Cardiac muscle cell (in vitro differentiated cells and primary cell): ENCODE data around the gene RAD52. TPM values are rescaled to one million over a fixed set of nuclear protein-coding genes. Genes with fewer than 3 reads are reported as not detected.

ENCODE experiments used
- DNase-seq, 2 donors: peaks; one replicate each; pipeline versions ENCODE4 v3.0.0 to v3.0.0-alpha.2; 2010 to 2017; ENCODE audit warnings: low read depth in 1 of 2, low spot score in 1 of 2
- H3K27ac ChIP-seq: fragments of 200-600 bp; sonication (generic); 2 replicates; pipeline ENCODE4 v1.5.1; 2016
- H3K27me3 ChIP-seq: fragments of 200-600 bp; sonication (generic); 2 replicates; pipeline ENCODE4 v1.6.0; 2016; ENCODE audit warnings: control low read depth
- H3K36me3 ChIP-seq: fragments of 200-600 bp; sonication (generic); 2 replicates; pipeline ENCODE4 v1.5.1; 2016; ENCODE audit warnings: control low read depth
- H3K4me1 ChIP-seq: fragments of 200-600 bp; sonication (generic); 2 replicates; pipeline ENCODE4 v1.8.1; 2017; ENCODE audit warnings: low read depth, mild to moderate bottlenecking, mixed run types
- H3K4me3 ChIP-seq: fragments of 200-600 bp; sonication (generic); 2 replicates; pipeline ENCODE4 v1.5.1; 2016; ENCODE audit warnings: mild to moderate bottlenecking
- H3K9me3 ChIP-seq: fragments of 200-600 bp; sonication (generic); 2 replicates; pipeline ENCODE4 v1.5.1; 2017; ENCODE audit warnings: low read depth, mild to moderate bottlenecking, control low read depth
- CTCF ChIP-seq: IDR thresholded peaks from 2 replicates; pipeline ENCODE4 v1.5.1; 2012; ENCODE audit warnings: low read depth, mild to moderate bottlenecking, low read length
- polyA plus RNA-seq: library from polyadenylated mRNA; unstranded; fragments of >200 nt; fragmentation: Nextera tagmentation; extraction: Ambion mirVana; gene quantifications from 2 replicates; pipeline ENCODE4 v1.2.1, GENCODE V29; 2016
- total RNA-seq: library from RNA; depleted of rRNA; stranded (reverse); fragments of >200 nt; gene quantifications from 2 replicates; pipeline ENCODE4 v1.2.3, GENCODE V29; 2016

Gene RAD52
- total and polyA plus RNA-seq, 2 experiments from 2014 or later, result 11.2 to 49.8 TPM

- H3K4me3 ChIP-seq, result no peak overlapping the region
Observed at GRCh38 chr12:897386-897785, 52.1 kb downstream of the RAD52 start.

GRCh38 chr12:896031-896430, 53.5 kb downstream of the RAD52 start:
- no peak overlapping the region for H3K4me3 ChIP-seq

More at GRCh38 chr12:897386-897785, 52.1 kb downstream of the RAD52 start:
- no peaks in the 10 kb centered on the region for H3K4me1 ChIP-seq
- no peak for TF ChIP-seq CTCF
- peaks cover 82% of the 10 kb centered on the region for H3K36me3 ChIP-seq
- H3K9me3 ChIP-seq, result no peaks in the 10 kb centered on the region
- H3K27me3 ChIP-seq, result no peaks in the 10 kb centered on the region
- H3K27ac ChIP-seq, result peak overlapping the region; percentile 28
- no peak for DNase-seq

GRCh38 chr12:894226-894625, 55.3 kb downstream of the RAD52 start:
- TF ChIP-seq CTCF, result no peak
- Histone ChIP-seq H3K4me1 (no peaks in the 10 kb centered on the region), H3K4me3 (no peak overlapping the region), H3K36me3 (peaks cover 78% of the 10 kb centered on the region), H3K27me3 (no peaks in the 10 kb centered on the region), H3K27ac (no peak overlapping the region), H3K9me3 (no peaks in the 10 kb centered on the region)
- no peak for DNase-seq

More at GRCh38 chr12:896031-896430, 53.5 kb downstream of the RAD52 start:
- Histone ChIP-seq H3K27ac (no peak overlapping the region), H3K27me3 (no peaks in the 10 kb centered on the region), H3K4me1 (no peaks in the 10 kb centered on the region), H3K9me3 (no peaks in the 10 kb centered on the region), H3K36me3 (peaks cover 77% of the 10 kb centered on the region)
- DNase-seq, result no peak
- no peak for TF ChIP-seq CTCF

GRCh38 chr12:886206-886605, 63.3 kb downstream of the RAD52 start:
- no peaks in the 10 kb centered on the region for H3K27me3 ChIP-seq
- H3K4me3 ChIP-seq, result no peak overlapping the region
- H3K9me3 ChIP-seq, result no peaks in the 10 kb centered on the region
- no peak for DNase-seq
- H3K4me1 ChIP-seq, result no peaks in the 10 kb centered on the region
- no peak overlapping the region for H3K27ac ChIP-seq
- peaks cover 97% of the 10 kb centered on the region for H3K36me3 ChIP-seq
- no peak for TF ChIP-seq CTCF

- no peak for DNase-seq
- Histone ChIP-seq H3K27ac (no peak overlapping the region), H3K36me3 (peaks cover 97% of the 10 kb centered on the region), H3K4me3 (no peak overlapping the region), H3K9me3 (no peaks in the 10 kb centered on the region), H3K4me1 (no peaks in the 10 kb centered on the region), H3K27me3 (no peaks in the 10 kb centered on the region)
- no peak for TF ChIP-seq CTCF
Observed at GRCh38 chr12:885701-886100, 63.8 kb downstream of the RAD52 start.
